ENCODE results near the gene SPACDR. TPM values are rescaled to one million over a fixed set of nuclear protein-coding genes. Genes with fewer than 3 reads are reported as not detected.

The SPACDR gene
- total RNA-seq = 1.0 and 1.4 TPM in 2 replicates
- long read RNA-seq = 0 reads

GRCh38 chr7:100464210-100464660, at the start of gene SPACDR:
TSS of gene SPACDR (minus strand) at chr7:100464260. CDS start at chr7:100464025, 235 bp downstream.
- Mint-ChIP-seq H3K36me3 (ENCODE audit: low read depth) (no peaks in the 10 kb centered on the region), H3K4me1 (peaks cover 8% of the 10 kb centered on the region), H3K27ac (ENCODE audit: unreplicated experiment) (peak within 1 kb of the TSS; percentile 85), H3K9me3 (no peaks in the 10 kb centered on the region), H3K4me3 (no peak within 1 kb of the TSS), H3K27me3 (ENCODE audit: low read depth) (no peaks in the 10 kb centered on the region)
- no peak for TF ChIP-seq CTCF (conservative IDR thresholded peaks at IDR 0.05)
- DNase-seq (ENCODE audit: low read depth, low spot score) = no peak

- Mint-ChIP-seq H3K27me3 (ENCODE audit: low read depth) (no peaks in the 10 kb centered on the region), H3K4me3 (no peak overlapping the region), H3K4me1 (peaks cover 5% of the 10 kb centered on the region), H3K9me3 (no peaks in the 10 kb centered on the region), H3K27ac (ENCODE audit: unreplicated experiment) (no peak overlapping the region), H3K36me3 (ENCODE audit: low read depth) (no peaks in the 10 kb centered on the region)
- TF ChIP-seq CTCF (conservative IDR thresholded peaks at IDR 0.05) = no peak
- DNase-seq (ENCODE audit: low read depth, low spot score) = no peak
Observed at GRCh38 chr7:100513212-100513810, 49.3 kb upstream of the SPACDR start.

DNA sequence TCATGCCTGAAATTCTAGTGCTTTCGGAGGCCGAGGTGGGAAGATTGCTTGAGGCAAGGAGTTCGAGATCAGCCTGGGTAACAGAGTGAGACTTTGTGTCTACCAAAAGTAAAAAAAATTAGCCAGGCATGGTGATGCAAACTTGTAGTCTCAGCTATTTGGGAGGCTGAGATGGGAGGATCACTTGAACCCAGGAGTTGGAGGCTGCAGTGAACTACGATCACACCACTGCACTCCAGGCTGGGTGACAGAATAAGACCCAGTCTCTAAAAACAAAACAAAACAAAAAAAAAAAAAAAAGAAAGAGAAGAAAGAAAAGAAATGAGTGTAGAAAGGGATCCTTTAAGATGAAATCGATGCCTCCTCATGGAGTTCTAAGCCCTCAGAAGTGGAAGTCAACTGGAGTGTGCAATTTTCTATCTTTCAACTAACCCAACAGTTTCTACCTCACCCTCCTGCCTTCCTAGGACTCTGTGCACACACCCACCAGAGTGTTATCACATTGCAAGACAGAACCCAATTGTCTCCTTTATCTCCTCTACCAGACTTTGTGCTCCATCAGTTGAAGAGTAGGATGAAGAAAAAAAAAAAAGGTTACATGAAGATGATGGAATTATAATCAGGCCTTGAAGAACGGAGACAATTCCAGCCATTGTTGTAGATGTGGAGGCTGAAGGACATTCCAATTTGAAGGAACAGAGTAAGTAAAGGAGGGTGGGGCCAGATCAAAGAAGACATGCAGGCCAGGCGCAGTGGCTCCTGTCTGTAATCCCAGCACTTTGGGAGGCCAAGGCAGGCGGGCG, 46.6 kb upstream of the SPACDR start:
- Mint-ChIP-seq H3K4me3 (no peak overlapping the region), H3K27me3 (ENCODE audit: low read depth) (no peaks in the 10 kb centered on the region), H3K27ac (ENCODE audit: unreplicated experiment) (no peak overlapping the region), H3K36me3 (ENCODE audit: low read depth) (no peaks in the 10 kb centered on the region), H3K9me3 (no peaks in the 10 kb centered on the region), H3K4me1 (peaks cover 10% of the 10 kb centered on the region)
- no peak for DNase-seq (ENCODE audit: low read depth, low spot score)
- TF ChIP-seq CTCF (conservative IDR thresholded peaks at IDR 0.05) = no peak

DNA sequence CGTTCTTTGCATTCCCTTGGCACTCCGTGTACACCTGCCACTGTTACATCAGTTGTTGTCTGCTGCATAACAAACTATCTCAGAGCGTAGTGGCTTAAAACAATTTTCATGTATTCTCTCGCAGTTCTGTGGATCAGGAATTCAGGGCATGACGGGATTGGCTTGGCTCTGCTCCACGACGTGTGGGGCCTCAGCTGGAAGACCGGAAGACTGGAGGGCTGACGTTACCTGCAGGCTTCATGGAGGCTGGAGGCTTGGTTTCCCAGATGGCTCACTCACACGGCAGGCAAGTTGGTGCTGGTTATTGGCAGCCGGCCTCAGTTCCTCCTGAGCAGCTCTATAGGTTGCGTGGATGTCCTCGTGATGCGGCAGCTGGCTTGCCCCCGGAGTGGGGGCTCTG, 45.2 kb upstream of the SPACDR start:
- H3K27ac Mint-ChIP-seq (ENCODE audit: unreplicated experiment) = no peak overlapping the region
- DNase-seq (ENCODE audit: low read depth, low spot score) = no peak
- H3K4me3 Mint-ChIP-seq = no peak overlapping the region
- H3K9me3 Mint-ChIP-seq = no peaks in the 10 kb centered on the region
- no peaks in the 10 kb centered on the region for H3K36me3 Mint-ChIP-seq (ENCODE audit: low read depth)
- no peaks in the 10 kb centered on the region for H3K27me3 Mint-ChIP-seq (ENCODE audit: low read depth)
- no peak for TF ChIP-seq CTCF (conservative IDR thresholded peaks at IDR 0.05)
- peaks cover 5% of the 10 kb centered on the region for H3K4me1 Mint-ChIP-seq

DNA sequence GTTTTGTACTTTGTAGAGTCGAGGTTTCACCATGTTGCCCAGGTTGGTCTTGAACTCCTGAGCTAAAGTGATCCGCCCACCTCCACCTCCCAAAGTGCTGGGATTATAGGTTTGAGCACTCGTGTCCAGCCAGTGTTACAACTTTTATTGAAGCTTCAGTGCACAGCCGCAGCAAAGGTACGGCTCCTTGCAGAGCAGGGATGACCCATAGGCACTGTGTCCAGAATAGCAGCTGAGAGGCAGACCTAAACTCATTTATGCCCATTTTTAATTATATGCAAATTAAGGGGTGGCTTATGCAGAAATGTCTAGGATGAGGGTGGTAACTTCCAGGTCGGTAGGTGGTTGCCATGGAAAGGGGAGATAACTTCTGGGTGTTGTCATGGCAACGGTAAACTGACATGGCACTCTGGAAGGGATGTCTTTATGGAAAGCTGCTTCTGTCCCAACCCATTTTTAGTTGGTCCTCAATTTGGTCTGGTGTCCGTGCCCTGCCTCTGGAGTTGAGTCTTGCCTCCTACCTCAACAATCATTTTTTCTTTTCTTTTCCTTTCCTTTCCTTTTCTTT, 42.4 kb upstream of the SPACDR start:
- Mint-ChIP-seq H3K9me3 (no peaks in the 10 kb centered on the region), H3K4me3 (no peak overlapping the region), H3K36me3 (ENCODE audit: low read depth) (no peaks in the 10 kb centered on the region), H3K27ac (ENCODE audit: unreplicated experiment) (no peak overlapping the region), H3K27me3 (ENCODE audit: low read depth) (no peaks in the 10 kb centered on the region), H3K4me1 (peaks cover 5% of the 10 kb centered on the region)
- TF ChIP-seq CTCF (conservative IDR thresholded peaks at IDR 0.05) = no peak
- DNase-seq (ENCODE audit: low read depth, low spot score) = no peak
